ENCODE measurements around the gene CEACAM7.

- no peak for TF ChIP-seq EP300 (IDR thresholded peaks at IDR 0.05)
- TF ChIP-seq, protein P1, sequence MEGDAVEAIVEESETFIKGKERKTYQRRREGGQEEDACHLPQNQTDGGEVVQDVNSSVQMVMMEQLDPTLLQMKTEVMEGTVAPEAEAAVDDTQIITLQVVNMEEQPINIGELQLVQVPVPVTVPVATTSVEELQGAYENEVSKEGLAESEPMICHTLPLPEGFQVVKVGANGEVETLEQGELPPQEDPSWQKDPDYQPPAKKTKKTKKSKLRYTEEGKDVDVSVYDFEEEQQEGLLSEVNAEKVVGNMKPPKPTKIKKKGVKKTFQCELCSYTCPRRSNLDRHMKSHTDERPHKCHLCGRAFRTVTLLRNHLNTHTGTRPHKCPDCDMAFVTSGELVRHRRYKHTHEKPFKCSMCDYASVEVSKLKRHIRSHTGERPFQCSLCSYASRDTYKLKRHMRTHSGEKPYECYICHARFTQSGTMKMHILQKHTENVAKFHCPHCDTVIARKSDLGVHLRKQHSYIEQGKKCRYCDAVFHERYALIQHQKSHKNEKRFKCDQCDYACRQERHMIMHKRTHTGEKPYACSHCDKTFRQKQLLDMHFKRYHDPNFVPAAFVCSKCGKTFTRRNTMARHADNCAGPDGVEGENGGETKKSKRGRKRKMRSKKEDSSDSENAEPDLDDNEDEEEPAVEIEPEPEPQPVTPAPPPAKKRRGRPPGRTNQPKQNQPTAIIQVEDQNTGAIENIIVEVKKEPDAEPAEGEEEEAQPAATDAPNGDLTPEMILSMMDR (IDR thresholded peaks at IDR 0.05) = no peak
- no peak for TF ChIP-seq POLR2AphosphoS5 (IDR thresholded peaks at IDR 0.05)
- no peak for TF ChIP-seq POLR2A (IDR thresholded peaks at IDR 0.05; ENCODE audit: low read depth)
Measured at GRCh38 chr19:41649827-41650226, 38.2 kb downstream of the CEACAM7 start.

All from esophagus muscularis mucosa (tissue), 4 donors.